Esophagus muscularis mucosa (tissue), 4 donors: ENCODE measurements around the gene IRF8.

Experiments
- CTCF ChIP-seq, 3 experiments: fragments of 200-600 bp in 2 of 3; fragments of 450-650 bp in 1 of 3; sonication (generic) in 2 of 3; IDR thresholded peaks; one replicate each; pipeline ENCODE4 v1.5.1; 2017 to 2019; ENCODE audit warnings: antibody characterized with exemption in 3 of 3, mild to moderate bottlenecking in 2 of 3, moderate library complexity in 1 of 3
- EP300 ChIP-seq: sonication (generic); formaldehyde crosslinking; IDR thresholded peaks from one replicate; pipeline ENCODE4 v1.6.1; 2017; ENCODE audit warnings: antibody characterized with exemption
- POLR2A ChIP-seq: fragments of 450-650 bp; IDR thresholded peaks from one replicate; pipeline ENCODE4 v1.6.1; 2017; ENCODE audit warnings: antibody characterized with exemption, moderate library complexity, mild to moderate bottlenecking, low read depth
- POLR2AphosphoS5 ChIP-seq, 2 donors: sonication (generic); formaldehyde crosslinking; IDR thresholded peaks; one replicate each; pipeline ENCODE4 v1.6.1; 2017; ENCODE audit warnings: antibody characterized with exemption in 2 of 2

GRCh38 chr16:85923153-85924021, 24.4 kb downstream of the IRF8 start:
- no peak for TF ChIP-seq POLR2A
- no peak for TF ChIP-seq CTCF (IDR thresholded peaks at IDR 0.05)
- no peak for TF ChIP-seq POLR2AphosphoS5 (IDR thresholded peaks at IDR 0.05)
- TF ChIP-seq EP300, result no peak
